Right lobe of liver (tissue), 6 donors: ENCODE results near the gene NOTCH1. TPM values are rescaled to one million over a fixed set of nuclear protein-coding genes. Genes with fewer than 3 reads are reported as not detected.

ENCODE experiments used
- ATAC-seq, 4 donors: fragments of 200-7000 bp; cut with Tn5 transposase; one replicate each; pipeline ENCODE4 v1.9.1; 2020; ENCODE audit warnings: mild to moderate bottlenecking in 4 of 4, moderate library complexity in 4 of 4
- DNase-seq, 3 donors: peaks; one replicate each; pipeline ENCODE4 v3.0.0-alpha.2; 2020
- H3K27ac ChIP-seq, 3 donors: fragments of 200-600 bp; one replicate each; pipeline ENCODE4 v1.8.0; 2022
- H3K27me3 ChIP-seq, 2 donors: fragments of 200-600 bp; one replicate each; pipeline ENCODE4 v1.8.0; 2022
- H3K36me3 ChIP-seq, 4 donors: fragments of 200-600 bp; sonication (generic) in 1 of 4; one replicate each; pipeline versions ENCODE4 v1.5.1 to v1.8.0; 2017 to 2022; ENCODE audit warnings: control low read depth in 1 of 4
- H3K4me1 ChIP-seq, 4 donors: fragments of 200-600 bp; sonication (generic) in 1 of 4; one replicate each; pipeline versions ENCODE4 v1.5.1 to v1.8.0; 2017 to 2022; ENCODE audit warnings: control low read depth in 1 of 4
- H3K4me3 ChIP-seq, 3 donors: fragments of 200-600 bp; one replicate each; pipeline ENCODE4 v1.8.0; 2022
- H3K9me3 ChIP-seq, 4 donors: fragments of 200-600 bp; sonication (generic) in 1 of 4; one replicate each; pipeline versions ENCODE4 v1.5.1 to v1.8.0; 2017 to 2022; ENCODE audit warnings: control low read depth in 1 of 4
- CTCF ChIP-seq, 4 donors: fragments of 200-600 bp in 3 of 4; fragments of 450-650 bp in 1 of 4; IDR thresholded peaks; one replicate each; pipeline versions ENCODE4 v1.5.1 to v1.8.0; 2016 to 2022; ENCODE audit warnings: antibody characterized with exemption in 4 of 4, mild to moderate bottlenecking in 2 of 4
- POLR2A ChIP-seq: fragments of 450-650 bp; IDR thresholded peaks from one replicate; pipeline ENCODE4 v1.6.1; 2017; ENCODE audit warnings: antibody characterized with exemption, mild to moderate bottlenecking
- WGBS: methylation state at CpG from one replicate; pipeline ENCODE4 v1.1.6; 2018; ENCODE audit warnings: low coverage, low lambda C conversion rate; ENCODE audit not compliant: insufficient coverage; ENCODE audit errors: missing lambda C conversion rate; 5-methylcytosine and 5-hydroxymethylcytosine counted together
- intact Hi-C, 2 donors: fragments of 100-400 bp; cut with DNase I; formaldehyde crosslinking; loops; one replicate each; pipeline versions ENCODE4 v1.11.2 to v1.14.1; 2022
- total RNA-seq, 6 experiments: library from RNA; depleted of rRNA in 2 of 6; stranded (reverse); fragments of >200 nt in 2 of 6; fragmentation: NEBNext Ultra II Directional in 3 of 6; extraction: Animal tissue kit (Norgen Biotek cat#: 25700) in 3 of 6; gene quantifications; one replicate each; pipeline versions ENCODE4 v1.1.0 to v1.2.4, GENCODE V29; 2016 to 2023
- donor health status: DM: no; HTN: yes; CAD: no.
- donor health status: DM: no; HTN: no; CAD: no.
- donor health status: DM: no; HTN: no; CAD: no.
- donor health status: DM: no; HTN: yes; CAD: no.
- donor health status: DM: no; HTN: yes; CAD: no.

Gene NOTCH1
- total RNA-seq, 6 experiments from 2014 or later: 17.4 to 26.2 (median 19.3) TPM

GRCh38 chr9:136454026-136454796, 91.6 kb downstream of the NOTCH1 start:
- DNase-seq (no peak), ATAC-seq (peak in 2 of 4 donors; percentile 9 to 23)

GRCh38 chr9:136453326-136453725, 92.5 kb downstream of the NOTCH1 start:
- WGBS: 95% methylated on average over 9 of the region's 11 CpGs
- Histone ChIP-seq H3K9me3 (no peaks in the 10 kb centered on the region), H3K36me3 (peaks cover 30 to 90% (median 65%) of the 10 kb centered on the region in 4 donors), H3K4me3 (no peak overlapping the region), H3K27ac (no peak overlapping the region), H3K27me3 (no peaks in the 10 kb centered on the region), H3K4me1 (no peaks in the 10 kb centered on the region)
- TF ChIP-seq POLR2A: no peak
- TF ChIP-seq CTCF (IDR thresholded peaks at IDR 0.05): no peak
- intact Hi-C loops: no loop called here
- ATAC-seq (no peak), DNase-seq (no peak)

More at GRCh38 chr9:136454026-136454796, 91.6 kb downstream of the NOTCH1 start:
- no peaks in the 10 kb centered on the region for H3K27me3 ChIP-seq
- peaks cover 29 to 94% (median 65%) of the 10 kb centered on the region in 4 donors for H3K36me3 ChIP-seq
- no peak for TF ChIP-seq POLR2A
- TF ChIP-seq CTCF (IDR thresholded peaks at IDR 0.05): no peak
- no peaks in the 10 kb centered on the region for H3K9me3 ChIP-seq
- 64% methylated on average over 9 of the region's 25 CpGs for WGBS
- intact Hi-C loops: no loop called here
- no peaks in the 10 kb centered on the region for H3K4me1 ChIP-seq
- H3K4me3 ChIP-seq: no peak overlapping the region
- H3K27ac ChIP-seq: no peak overlapping the region

GRCh38 chr9:136451221-136451877, 94.5 kb downstream of the NOTCH1 start:
- no peak for DNase-seq
- no peaks in the 10 kb centered on the region for H3K27me3 ChIP-seq
- intact Hi-C loops: no loop called here
- peaks cover 24 to 89% (median 67%) of the 10 kb centered on the region in 4 donors for H3K36me3 ChIP-seq
- no peak overlapping the region for H3K27ac ChIP-seq
- no peak for TF ChIP-seq CTCF (IDR thresholded peaks at IDR 0.05)
- TF ChIP-seq POLR2A: no peak
- WGBS: 82% methylated on average over 5 of the region's 26 CpGs
- no peak for ATAC-seq
- H3K4me1 ChIP-seq: no peaks in the 10 kb centered on the region
- no peak overlapping the region for H3K4me3 ChIP-seq
- H3K9me3 ChIP-seq: no peaks in the 10 kb centered on the region

GRCh38 chr9:136448655-136449054, 97.2 kb downstream of the NOTCH1 start:
- intact Hi-C loops: no loop called here
- no peaks in the 10 kb centered on the region for H3K27me3 ChIP-seq
- H3K4me3 ChIP-seq: no peak overlapping the region
- H3K9me3 ChIP-seq: no peaks in the 10 kb centered on the region
- TF ChIP-seq POLR2A (no peak), CTCF (IDR thresholded peaks at IDR 0.05) (no peak)
- WGBS: 87% methylated on average over 3 of the region's 3 CpGs
- ATAC-seq: no peak
- no peak overlapping the region for H3K27ac ChIP-seq
- no peak for DNase-seq
- no peaks in the 10 kb centered on the region for H3K4me1 ChIP-seq
- H3K36me3 ChIP-seq: peaks cover 14 to 85% (median 66%) of the 10 kb centered on the region in 4 donors
